SH-SY5Y (cell line): ENCODE results near the gene DOCK10.

Experiments used
- GATA2 ChIP-seq: IDR thresholded peaks from 2 replicates; pipeline ENCODE4 v1.6.1; 2011; ENCODE audit warnings: mild to moderate bottlenecking, low read depth, low read length
- GATA3 ChIP-seq: IDR thresholded peaks from 2 replicates; pipeline ENCODE4 v1.6.1; 2011; ENCODE audit warnings: low read depth, mild to moderate bottlenecking, low read length, moderate library complexity

DNA sequence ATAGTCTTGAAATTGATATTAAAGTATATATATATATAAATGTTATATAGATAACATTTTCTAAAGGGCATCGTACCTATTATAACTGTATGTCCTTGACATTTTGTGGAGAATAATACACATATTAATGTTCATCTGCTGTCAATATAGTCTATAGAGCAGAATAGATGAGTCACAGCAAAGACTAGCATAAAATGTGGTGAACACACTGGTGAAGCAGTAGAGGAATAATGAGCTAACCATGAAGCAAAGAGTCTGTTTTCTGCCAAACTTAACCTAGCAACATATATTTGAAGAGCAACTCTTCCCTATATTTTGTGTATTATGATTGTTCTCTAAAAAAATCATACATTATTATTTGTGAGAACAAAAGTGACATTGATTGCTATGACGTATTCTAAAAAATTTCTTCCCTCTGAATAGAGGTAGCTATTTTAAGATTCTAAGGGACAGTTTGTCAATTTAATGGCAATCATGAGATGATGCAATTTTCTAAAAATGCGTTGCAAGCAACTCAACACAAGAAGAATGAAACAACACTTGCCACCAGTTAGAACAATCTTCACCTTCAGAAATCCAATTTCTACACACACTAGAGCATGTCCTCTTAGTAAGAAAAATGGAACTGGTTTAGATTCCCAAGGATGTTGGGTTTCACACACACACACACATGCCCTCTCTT, 22.0 kb downstream of the DOCK10 start:
- TF ChIP-seq GATA3: no peak
- no peak for TF ChIP-seq GATA2
